SK-N-DZ (cell line): Measurements from ENCODE around the gene ISLR.

Experiments used
- DNase-seq: peaks from one replicate; pipeline ENCODE4 v3.0.0-alpha.2; 2015; ENCODE audit warnings: low spot score
- small RNA-seq, 2 experiments: library from RNA; depleted of rRNA; stranded (forward); fragments of <200 nt; gene quantifications; one replicate each; pipeline ENCODE3, GENCODE V24; 2014

ISLR gene

DNA sequence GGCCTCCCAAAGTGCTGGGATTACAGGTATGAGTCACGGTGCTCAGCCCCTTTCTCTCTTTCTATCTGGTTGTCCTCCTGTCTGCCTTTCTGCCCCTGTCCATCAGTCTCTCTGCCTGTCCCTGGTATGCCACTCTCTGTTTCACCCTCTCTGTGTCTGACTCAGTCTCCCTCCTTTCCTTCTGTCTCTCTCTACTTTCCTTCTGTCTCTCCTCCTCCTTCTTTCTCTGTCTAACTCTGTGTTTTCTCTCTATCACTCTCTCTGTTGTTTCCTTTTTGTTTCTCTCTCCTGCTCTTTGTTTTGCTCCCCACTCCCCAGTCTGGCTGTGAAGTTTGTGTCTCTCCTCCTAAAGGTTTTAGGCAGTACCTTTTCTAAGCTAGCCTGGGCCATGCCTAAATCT is 38.1 kb downstream of the ISLR start:
- no peak for DNase-seq

DNA sequence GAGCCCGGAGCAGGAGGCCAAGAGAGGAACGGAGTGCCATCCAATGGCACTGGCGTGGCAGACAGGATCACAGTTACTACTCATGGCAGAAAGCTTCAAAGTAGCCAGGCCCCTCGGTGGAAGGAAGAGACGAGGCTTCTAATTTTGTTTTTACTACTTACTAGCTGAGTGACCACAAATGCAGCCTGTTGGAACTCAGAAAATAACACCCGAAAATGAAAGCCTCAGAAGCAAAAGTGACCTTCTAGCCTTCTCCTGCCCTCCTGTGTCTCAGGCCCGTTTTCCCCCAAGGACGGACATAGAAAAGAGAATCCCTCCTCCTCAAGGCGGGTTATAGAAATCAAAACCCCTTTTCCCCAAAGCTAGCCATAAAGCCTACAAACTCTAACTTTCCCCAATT is 39.0 kb downstream of the ISLR start:
- DNase-seq = no peak

- no peak for DNase-seq
Measured at GRCh38 chr15:74213858-74214284, 40.4 kb downstream of the ISLR start.

GRCh38 chr15:74214324-74215021 is 41.0 kb downstream of the ISLR start:
- DNase-seq = no peak

GRCh38 chr15:74215958-74216357 is 42.4 kb downstream of the ISLR start:
- no peak for DNase-seq

GRCh38 chr15:74216949-74217348 is 43.4 kb downstream of the ISLR start:
- DNase-seq = no peak

DNA sequence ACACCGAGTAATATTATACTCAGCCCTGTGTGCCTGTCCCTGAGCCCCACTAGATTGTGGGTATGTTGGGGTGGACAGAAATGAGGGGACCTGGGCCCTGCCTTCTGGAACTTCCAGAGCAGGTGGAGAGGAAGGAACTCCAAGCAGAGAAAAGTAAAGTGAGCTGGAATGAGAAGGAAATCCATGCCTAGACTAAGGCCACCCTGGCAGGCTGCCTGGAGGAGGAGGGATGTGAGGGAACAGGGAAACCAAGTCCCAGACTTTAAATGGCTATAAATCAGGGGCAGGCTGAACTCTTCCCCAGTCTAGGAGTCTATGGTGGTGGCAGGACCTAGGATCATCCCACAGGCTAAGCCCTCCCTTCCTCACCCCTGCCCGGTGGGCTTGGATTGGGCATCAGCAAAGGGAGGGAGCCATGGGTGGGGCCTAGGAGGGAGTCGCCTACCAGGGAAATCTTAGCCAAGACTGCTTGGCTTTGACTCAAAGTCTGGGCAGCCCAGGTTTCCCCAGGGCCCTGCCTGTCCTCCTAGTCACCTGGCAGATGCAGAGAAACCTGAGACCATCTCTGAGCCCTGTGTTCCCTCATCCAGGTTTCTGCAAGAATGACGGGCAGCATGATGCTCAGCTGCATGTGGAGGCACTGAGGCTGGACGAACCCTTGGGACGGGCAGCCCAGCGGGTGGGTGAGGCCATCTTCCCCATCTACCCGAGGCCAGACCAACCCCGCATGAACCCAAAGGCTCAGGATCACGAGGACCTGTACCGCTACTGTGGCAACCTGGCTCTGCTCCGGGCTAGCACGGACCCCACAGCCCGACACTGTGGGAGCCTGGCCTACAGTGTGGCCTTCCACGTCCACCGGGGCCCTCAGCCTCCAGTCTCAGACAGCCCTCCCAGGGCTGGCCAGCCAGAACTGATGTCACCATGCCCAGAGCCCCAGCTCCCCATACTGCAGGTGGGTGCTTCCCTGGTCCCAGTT is 44.7 kb downstream of the ISLR start:
- no peak for DNase-seq

DNA sequence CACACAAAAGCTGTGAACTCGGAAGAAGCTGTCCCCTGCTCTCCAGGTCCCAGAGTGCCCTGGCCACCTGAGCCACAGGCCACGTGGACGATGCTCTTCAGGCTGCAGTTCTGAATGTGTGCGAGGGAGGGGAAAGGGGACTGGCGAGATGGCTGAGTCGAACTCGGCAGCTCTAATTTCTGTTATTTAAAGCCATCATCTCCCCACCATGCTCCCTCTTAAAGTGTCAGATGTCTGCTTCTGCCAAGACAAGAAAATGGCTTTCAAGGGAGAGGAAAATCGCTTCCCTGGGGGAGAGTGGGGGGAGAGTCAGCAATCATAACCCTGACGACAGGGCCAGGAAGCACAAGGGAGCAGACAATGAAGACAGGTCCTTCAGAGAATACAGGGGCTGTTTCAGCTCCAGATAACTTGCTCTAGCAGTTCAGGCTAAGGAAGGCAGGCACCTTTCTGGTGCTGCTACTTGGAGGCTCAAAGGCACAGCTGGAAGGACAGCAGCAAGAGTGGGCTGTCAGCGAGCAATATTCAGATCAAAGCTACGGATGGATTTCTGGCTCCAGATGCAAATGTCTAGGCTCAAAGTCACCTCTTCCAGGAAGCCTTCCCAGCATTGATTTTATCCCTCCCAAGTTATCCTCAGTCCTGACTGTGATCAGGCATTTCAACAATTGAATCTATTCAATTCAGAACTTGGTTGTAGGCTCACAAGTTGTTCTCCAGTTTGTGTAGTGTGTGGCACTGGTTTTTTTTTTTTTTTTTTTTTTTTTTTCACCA is 47.2 kb downstream of the ISLR start:
- peak; percentile 53 for DNase-seq

GRCh38 chr15:74221399-74222239 is 48.1 kb downstream of the ISLR start:
- no peak for DNase-seq

- DNase-seq = no peak
Measured at GRCh38 chr15:74222240-74223119, 49.0 kb downstream of the ISLR start.

- no peak for DNase-seq
Measured at GRCh38 chr15:74225928-74226327, 52.4 kb downstream of the ISLR start.

Small RNA genes within 50 kb of the gene (small RNA-seq; reads per million reads assigned to genes)
- 0 reads per million in 2 experiments for gene RF00017
